Panc1 (cell line): ENCODE data around the gene PNP.

ENCODE experiments used
- POLR2AphosphoS5 ChIP-seq: IDR thresholded peaks from 2 replicates; pipeline ENCODE4 v1.6.1; 2012; ENCODE audit warnings: mild to moderate bottlenecking, low read depth, low read length, moderate library complexity
- REST ChIP-seq, 2 experiments: IDR thresholded peaks; 2 replicates each; pipeline ENCODE4 v1.6.1; 2011 to 2012; ENCODE audit warnings: low read depth in 2 of 2, control low read depth in 1 of 2, low read length in 1 of 2, mild to moderate bottlenecking in 1 of 2, moderate library complexity in 1 of 2; ENCODE audit not compliant: insufficient read depth in 1 of 2
- SIN3A ChIP-seq: IDR thresholded peaks from 2 replicates; pipeline ENCODE4 v1.6.1; 2012; ENCODE audit warnings: low read depth, mild to moderate bottlenecking, low read length, moderate library complexity, borderline replicate concordance; ENCODE audit not compliant: insufficient read depth
- TCF7L2 ChIP-seq: IDR thresholded peaks from 2 replicates; pipeline ENCODE4 v1.6.1; 2011; ENCODE audit warnings: mild to moderate bottlenecking, low read depth, low read length, inconsistent platforms
- TF ChIP-seq, protein P1 (sequence below): fragments of 450-650 bp; IDR thresholded peaks from 2 replicates; pipeline ENCODE4 v1.5.1; 2017; ENCODE audit warnings: mild to moderate bottlenecking

DNA sequence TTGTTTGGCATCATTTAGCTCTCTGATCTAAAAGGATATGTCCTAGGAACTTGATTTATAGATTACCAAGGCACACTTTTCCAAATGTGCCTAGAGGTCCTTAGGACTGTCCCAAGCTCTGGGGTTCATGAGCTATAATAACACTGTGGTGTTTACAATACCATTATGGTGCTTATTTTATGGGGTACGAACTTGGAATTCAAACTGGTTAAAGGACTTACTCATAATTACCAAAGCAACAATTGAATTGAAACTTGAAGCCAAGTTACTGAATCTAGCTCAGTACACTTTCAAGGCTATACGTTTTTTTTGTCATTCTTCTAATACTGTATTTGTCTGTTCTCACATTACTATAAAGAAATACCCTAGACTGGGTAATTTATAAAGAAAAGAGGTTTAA is 46.3 kb upstream of the PNP start:
- TF ChIP-seq, protein P1, sequence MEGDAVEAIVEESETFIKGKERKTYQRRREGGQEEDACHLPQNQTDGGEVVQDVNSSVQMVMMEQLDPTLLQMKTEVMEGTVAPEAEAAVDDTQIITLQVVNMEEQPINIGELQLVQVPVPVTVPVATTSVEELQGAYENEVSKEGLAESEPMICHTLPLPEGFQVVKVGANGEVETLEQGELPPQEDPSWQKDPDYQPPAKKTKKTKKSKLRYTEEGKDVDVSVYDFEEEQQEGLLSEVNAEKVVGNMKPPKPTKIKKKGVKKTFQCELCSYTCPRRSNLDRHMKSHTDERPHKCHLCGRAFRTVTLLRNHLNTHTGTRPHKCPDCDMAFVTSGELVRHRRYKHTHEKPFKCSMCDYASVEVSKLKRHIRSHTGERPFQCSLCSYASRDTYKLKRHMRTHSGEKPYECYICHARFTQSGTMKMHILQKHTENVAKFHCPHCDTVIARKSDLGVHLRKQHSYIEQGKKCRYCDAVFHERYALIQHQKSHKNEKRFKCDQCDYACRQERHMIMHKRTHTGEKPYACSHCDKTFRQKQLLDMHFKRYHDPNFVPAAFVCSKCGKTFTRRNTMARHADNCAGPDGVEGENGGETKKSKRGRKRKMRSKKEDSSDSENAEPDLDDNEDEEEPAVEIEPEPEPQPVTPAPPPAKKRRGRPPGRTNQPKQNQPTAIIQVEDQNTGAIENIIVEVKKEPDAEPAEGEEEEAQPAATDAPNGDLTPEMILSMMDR = no peak
- TF ChIP-seq REST (IDR thresholded peaks at IDR 0.05; ENCODE audit: insufficient read depth in 1 of 2, low read depth in 2 of 2, low read length in 1 of 2) (no peak), SIN3A (no peak), POLR2AphosphoS5 (no peak), TCF7L2 (no peak)
